H1 (cell line): ENCODE data around the gene GAP43. TPM values are rescaled to one million over a fixed set of nuclear protein-coding genes. Genes with fewer than 3 reads are reported as not detected.

Source experiments
- CBX8 ChIP-seq: fragments of 300-800, 300-1000 bp; sonication (generic); IDR thresholded peaks from 2 replicates; pipeline ENCODE4 v1.7.1; 2016; ENCODE audit warnings: low read depth, low read length, borderline replicate concordance
- CTCF ChIP-seq, 3 experiments: IDR thresholded peaks; 1 replicate in 2 of 3; 2 replicates in 1 of 3; pipeline versions ENCODE4 v1.5.1 to v1.6.1; 2011; ENCODE audit warnings: low read length in 3 of 3, mild to moderate bottlenecking in 3 of 3, inconsistent platforms in 2 of 3, low read depth in 1 of 3, moderate library complexity in 1 of 3; ENCODE audit not compliant: insufficient read depth in 1 of 3; ENCODE audit errors: control extremely low read depth in 1 of 3
- JUN ChIP-seq: IDR thresholded peaks from 2 replicates; pipeline ENCODE4 v1.6.1; 2011; ENCODE audit warnings: low read depth, mild to moderate bottlenecking, improper control_type of control experiment, low read length
- RBBP5 ChIP-seq: IDR thresholded peaks from 2 replicates; pipeline ENCODE4 v1.7.1; 2012; ENCODE audit warnings: low read depth, mild to moderate bottlenecking, inconsistent platforms, low read length, moderate library complexity, borderline replicate concordance
- SIX5 ChIP-seq: IDR thresholded peaks from 2 replicates; pipeline ENCODE4 v1.6.1; 2011; ENCODE audit warnings: mild to moderate bottlenecking, low read depth, low read length
- TAF7 ChIP-seq: optimal IDR thresholded peaks from 2 replicates; pipeline ENCODE3; 2011; ENCODE audit warnings: low read depth, mild to moderate bottlenecking, inconsistent platforms, low read length, moderate library complexity, borderline replicate concordance
- polyA plus RNA-seq, 7 experiments: library from polyadenylated mRNA; depleted of rRNA in 3 of 7; stranded (reverse) in 5 of 7; unstranded in 2 of 7; fragments of >200 nt in 5 of 7; fragments of 200-250 nt in 2 of 7; gene quantifications; 1 replicate in 5 of 7; 2 replicates in 1 of 7; 4 replicates in 1 of 7; pipeline versions ENCODE4 v1.2.1 to v1.2.3, GENCODE V29; 2011 to 2013; ENCODE audit warnings: missing spikeins in 2 of 7, mixed read lengths in 2 of 7
- total RNA-seq: library from RNA; stranded (reverse); fragmentation: NEBNext Ultra II Directional; extraction: Animal tissue kit (Norgen Biotek cat#: 25700); gene quantifications from 2 replicates; pipeline ENCODE4 v1.2.1, GENCODE V29; 2021

GAP43 gene
- total and polyA plus RNA-seq, 2 of the 8 experiments (the other 6 are each of a cell fraction or from before 2014, with no cell fraction given), result 11.2 to 21.9 TPM

DNA sequence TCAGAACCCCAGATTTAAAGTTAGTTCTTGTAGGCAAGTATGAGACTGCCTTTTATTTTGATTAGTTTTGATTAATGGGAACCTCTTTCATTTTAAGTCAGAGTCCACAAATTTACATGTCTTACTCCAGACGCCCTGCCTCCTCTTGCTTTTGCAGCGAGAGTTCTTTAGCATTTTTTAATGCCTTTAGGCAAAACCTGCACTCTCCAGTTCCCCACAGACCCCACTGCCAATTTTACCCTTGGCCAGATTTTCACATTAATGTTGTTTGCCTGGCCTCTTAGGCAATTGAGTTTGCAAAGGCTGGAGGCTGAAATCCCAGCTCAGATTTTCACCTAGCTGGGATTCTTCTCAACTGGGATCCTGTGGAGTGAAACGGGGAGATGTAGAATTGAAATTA is 85.8 kb downstream of the GAP43 start (continued):
- TF ChIP-seq CTCF (IDR thresholded peaks at IDR 0.05; ENCODE audit: control extremely low read depth in 1 of 3, insufficient read depth in 1 of 3, low read depth in 1 of 3, low read length in 3 of 3), result no peak
- TF ChIP-seq SIX5, result no peak
- TF ChIP-seq JUN, result no peak
- TF ChIP-seq CBX8, result no peak
- no peak for TF ChIP-seq RBBP5
- TF ChIP-seq TAF7, result no peak
